Naive thymus-derived CD4-positive, alpha-beta T cell (primary cell): Measurements from ENCODE around the gene NPL. TPM values are rescaled to one million over a fixed set of nuclear protein-coding genes. Genes with fewer than 3 reads are reported as not detected.

ENCODE experiments used
- ATAC-seq: fragments of 150-1000 bp; cut with Tn5 transposase; 2 replicates; pipeline ENCODE4 v1.10.0; 2021; ENCODE audit warnings: mild to moderate bottlenecking, moderate library complexity
- CTCF ChIA-PET: fragments of 350-600 bp; sonication (Branson Sonifier 250); formaldehyde crosslinking; loops from one replicate; lab custom pipeline; 2021; ENCODE audit warnings: antibody characterized with exemption; lab: Charles Lee
- POLR2A ChIA-PET: fragments of 350-600 bp; sonication (Branson Sonifier 250); formaldehyde crosslinking; loops from one replicate; lab custom pipeline; 2021; ENCODE audit warnings: antibody characterized with exemption, inconsistent platforms; lab: Charles Lee
- DNase-seq, 9 donors: peaks; one replicate each; pipeline versions ENCODE4 v3.0.0 to v3.0.0-alpha.2; 2020 to 2022; ENCODE audit warnings: mixed read lengths in 1 of 9
- H3K27ac ChIP-seq: one replicate; pipeline ENCODE4 v1.7.0; 2013; ENCODE audit warnings: mild to moderate bottlenecking, low read depth, low read length, moderate library complexity
- H3K27me3 ChIP-seq, 2 donors: one replicate each; pipeline ENCODE4 v1.7.0; 2013; ENCODE audit warnings: low read length in 2 of 2, mild to moderate bottlenecking in 2 of 2, moderate library complexity in 2 of 2; ENCODE audit not compliant: control insufficient read depth in 2 of 2, insufficient read depth in 2 of 2
- H3K36me3 ChIP-seq, 3 experiments: 1 replicate in 2 of 3; 2 replicates in 1 of 3; pipeline ENCODE4 v1.7.0; 2013; ENCODE audit warnings: low read length in 3 of 3, mild to moderate bottlenecking in 3 of 3, moderate library complexity in 1 of 3; ENCODE audit not compliant: insufficient read depth in 3 of 3, control insufficient read depth in 2 of 3
- H3K4me1 ChIP-seq, 2 donors: one replicate each; pipeline ENCODE4 v1.7.0; 2013; ENCODE audit warnings: low read length in 2 of 2, mild to moderate bottlenecking in 2 of 2, moderate library complexity in 1 of 2; ENCODE audit not compliant: control insufficient read depth in 2 of 2, insufficient read depth in 2 of 2
- H3K4me3 ChIP-seq: 2 replicates; pipeline ENCODE4 v1.7.0; 2013; ENCODE audit warnings: mild to moderate bottlenecking, low read length
- H3K9me3 ChIP-seq, 3 experiments: 1 replicate in 2 of 3; 2 replicates in 1 of 3; pipeline ENCODE4 v1.7.0; 2013; ENCODE audit warnings: low read length in 3 of 3; ENCODE audit not compliant: control insufficient read depth in 2 of 3
- H3K27ac Mint-ChIP-seq, 9 donors: one replicate each; pipeline ENCODE4 v1.8.0; 2020 to 2022; ENCODE audit warnings: mixed read lengths in 9 of 9, mild to moderate bottlenecking in 8 of 9, moderate library complexity in 5 of 9, inconsistent platforms in 2 of 9
- H3K27me3 Mint-ChIP-seq, 5 donors: one replicate each; pipeline ENCODE4 v1.8.0; 2021 to 2022; ENCODE audit warnings: mixed read lengths in 5 of 5, mild to moderate bottlenecking in 1 of 5
- H3K36me3 Mint-ChIP-seq, 5 donors: one replicate each; pipeline ENCODE4 v1.8.0; 2020 to 2022; ENCODE audit warnings: mixed read lengths in 5 of 5, mild to moderate bottlenecking in 3 of 5, inconsistent platforms in 1 of 5
- H3K4me1 Mint-ChIP-seq, 7 donors: one replicate each; pipeline ENCODE4 v1.8.0; 2020 to 2022; ENCODE audit warnings: mixed read lengths in 7 of 7, mild to moderate bottlenecking in 3 of 7, inconsistent platforms in 1 of 7
- H3K4me3 Mint-ChIP-seq, 10 donors: one replicate each; pipeline ENCODE4 v1.8.0; 2020 to 2022; ENCODE audit warnings: mild to moderate bottlenecking in 10 of 10, mixed read lengths in 10 of 10, moderate library complexity in 6 of 10, inconsistent platforms in 2 of 10
- H3K9me3 Mint-ChIP-seq, 11 donors: one replicate each; pipeline ENCODE4 v1.8.0; 2020 to 2022; ENCODE audit warnings: mixed read lengths in 11 of 11, mild to moderate bottlenecking in 4 of 11, inconsistent platforms in 1 of 11, moderate library complexity in 1 of 11
- intact Hi-C, 2 donors: fragments of 100-400 bp; cut with micrococcal nuclease; formaldehyde crosslinking; loops; one replicate each; pipeline ENCODE4 v1.15.1; 2023
- polyA plus RNA-seq, 2 donors: library from polyadenylated mRNA; unstranded; fragments of 300-500 nt; fragmentation: Illumina TruSeq; gene quantifications; one replicate each; pipeline ENCODE4 v1.2.3, GENCODE V29; 2021
- total RNA-seq, 6 experiments: library from RNA in 5 of 6; stranded (reverse) in 5 of 6; gene quantifications; 1 replicate in 5 of 6; 2 replicates in 1 of 6; pipeline ENCODE4 v1.2.3 and lab custom pipeline; 2021 to 2026

NPL gene
- total and polyA plus RNA-seq, 7 experiments from 2014 or later: 3.0 to 20.8 (median 6.9) TPM

- DNase-seq (peak in 7 of 9 donors; percentile 18 to 48 (median 30)), ATAC-seq (no peak)
- ChIA-PET POLR2A (interaction anchor here (0.5 to 1.6 kb wide), 7 partner anchors 181 to 655 kb away, joined by 3 to 7 read pairs (median 3); no protein-coding TSS in a partner anchor), CTCF (interaction anchor here (0.7 to 14.1 kb wide), 5 partner anchors 12 to 196 kb away, joined by 3 to 403 read pairs (median 3); partner anchors contain the start of gene RGS16)
- Mint-ChIP-seq H3K36me3 (no peaks in the 10 kb centered on the region), H3K4me1 (peaks cover 7 to 24% (median 10%) of the 10 kb centered on the region in 7 donors), H3K4me3 (no peak overlapping the region), H3K27me3 (peaks cover 0 to 31% (median 0%) of the 10 kb centered on the region in 5 donors), H3K27ac (no peak overlapping the region), H3K9me3 (no peaks in the 10 kb centered on the region)
- intact Hi-C loops: loop anchor here (1.0 to 5.0 kb wide), 8 partner anchors 67 to 699 kb away; partner anchors contain the start of gene GLUL (in 1 of the 2)
- no peaks in the 10 kb centered on the region for H3K36me3 ChIP-seq
- H3K9me3 ChIP-seq: no peaks in the 10 kb centered on the region
- no peak overlapping the region for H3K27ac ChIP-seq
- no peak overlapping the region for H3K4me3 ChIP-seq
- H3K4me1 ChIP-seq: peaks cover 4 to 8% of the 10 kb centered on the region in 2 donors
- no peaks in the 10 kb centered on the region for H3K27me3 ChIP-seq
These were observed 4.9 kb upstream of the NPL start for GRCh38 chr1:182784556-182785171.

GRCh38 chr1:182785181-182785580 lies 4.4 kb upstream of the NPL start:
- H3K9me3 ChIP-seq: no peaks in the 10 kb centered on the region
- no peak overlapping the region for H3K4me3 Mint-ChIP-seq
- H3K36me3 ChIP-seq: no peaks in the 10 kb centered on the region
- ATAC-seq: no peak
- no peaks in the 10 kb centered on the region for H3K9me3 Mint-ChIP-seq
- intact Hi-C loops: loop anchor here in 1 of 2 donors (5.0 kb wide), 2 partner anchors 393 to 638 kb away; partner anchors contain the start of gene GLUL
- peaks cover 11 to 29% (median 14%) of the 10 kb centered on the region in 7 donors for H3K4me1 Mint-ChIP-seq
- DNase-seq: no peak
- no peaks in the 10 kb centered on the region for H3K27me3 ChIP-seq
- peaks cover 7 to 12% of the 10 kb centered on the region in 2 donors for H3K4me1 ChIP-seq
- H3K27me3 Mint-ChIP-seq: peaks cover 0 to 36% (median 0%) of the 10 kb centered on the region in 5 donors
- ChIA-PET CTCF (interaction anchor here (0.8 to 14.1 kb wide), 4 partner anchors 11 to 197 kb away, joined by 3 to 403 read pairs (median 4); partner anchors contain the start of gene RGS16), POLR2A (interaction anchor here (0.5 to 1.6 kb wide), 6 partner anchors 182 to 656 kb away, joined by 3 to 7 read pairs (median 4); no protein-coding TSS in a partner anchor)
- H3K4me3 ChIP-seq: no peak overlapping the region
- no peaks in the 10 kb centered on the region for H3K36me3 Mint-ChIP-seq
- H3K27ac ChIP-seq: no peak overlapping the region
- no peak overlapping the region for H3K27ac Mint-ChIP-seq

GRCh38 chr1:182786223-182786994 lies 3.2 kb upstream of the NPL start:
- POLR2A ChIA-PET: interaction anchor here (0.5 to 2.0 kb wide), 4 partner anchors 180 to 199 kb away, joined by 3 to 9 read pairs (median 4); no protein-coding TSS in a partner anchor
- Histone ChIP-seq H3K9me3 (no peaks in the 10 kb centered on the region), H3K4me3 (no peak overlapping the region), H3K27me3 (no peaks in the 10 kb centered on the region), H3K27ac (no peak overlapping the region), H3K36me3 (no peaks in the 10 kb centered on the region), H3K4me1 (peaks cover 8 to 13% of the 10 kb centered on the region in 2 donors)
- CTCF ChIA-PET: interaction anchor here (0.6 to 14.1 kb wide), 7 partner anchors 11 to 701 kb away, joined by 3 to 403 read pairs (median 3); partner anchors contain the start of genes DHX9, RGS16 and RNASEL
- Mint-ChIP-seq H3K27me3 (peaks cover 0 to 39% (median 0%) of the 10 kb centered on the region in 5 donors), H3K36me3 (no peaks in the 10 kb centered on the region), H3K4me1 (peaks cover 15 to 29% (median 19%) of the 10 kb centered on the region in 7 donors), H3K4me3 (no peak overlapping the region), H3K27ac (no peak overlapping the region), H3K9me3 (no peaks in the 10 kb centered on the region)
- DNase-seq (peak in 2 of 9 donors; percentile 5 to 47), ATAC-seq (no peak)
- intact Hi-C loops: loop anchor here in 1 of 2 donors (5.0 kb wide), 2 partner anchors 394 to 639 kb away; partner anchors contain the start of gene GLUL

- H3K4me1 Mint-ChIP-seq: peaks cover 14 to 26% (median 19%) of the 10 kb centered on the region in 7 donors
- H3K27ac Mint-ChIP-seq: no peak overlapping the region
These were observed 2.6 kb upstream of the NPL start for GRCh38 chr1:182786995-182787324.

GRCh38 chr1:182791281-182792179 lies 2.0 kb downstream of the NPL start:
- CTCF ChIA-PET: interaction anchor here (0.6 to 14.1 kb wide), 3 partner anchors 8 to 1643 kb away, joined by 3 to 403 read pairs (median 3); partner anchors contain the start of gene RGS16
- no peak overlapping the region for H3K27ac Mint-ChIP-seq
- H3K9me3 ChIP-seq: no peaks in the 10 kb centered on the region
- no peak overlapping the region for H3K4me3 ChIP-seq
- peak overlapping the region in 6 of 10 donors; percentile 6 to 90 (median 34) for H3K4me3 Mint-ChIP-seq
- ATAC-seq (no peak), DNase-seq (no peak)
- H3K36me3 Mint-ChIP-seq: peaks cover 0 to 18% (median 10%) of the 10 kb centered on the region in 5 donors
- H3K36me3 ChIP-seq: no peaks in the 10 kb centered on the region
- H3K27me3 Mint-ChIP-seq: peaks cover 0 to 33% (median 0%) of the 10 kb centered on the region in 5 donors
- intact Hi-C loops: no loop called here
- H3K4me1 Mint-ChIP-seq: peaks cover 12 to 23% (median 19%) of the 10 kb centered on the region in 7 donors
- POLR2A ChIA-PET: interaction anchor here (1.5 kb wide), 1 partner anchor 176 kb away, joined by 6 read pairs; no protein-coding TSS in a partner anchor
- no peaks in the 10 kb centered on the region for H3K9me3 Mint-ChIP-seq
- no peaks in the 10 kb centered on the region for H3K27me3 ChIP-seq
- peaks cover 12 to 13% of the 10 kb centered on the region in 2 donors for H3K4me1 ChIP-seq
- no peak overlapping the region for H3K27ac ChIP-seq

More at GRCh38 chr1:182786995-182787324, 2.6 kb upstream of the NPL start:
- Mint-ChIP-seq H3K36me3 (no peaks in the 10 kb centered on the region), H3K27me3 (peaks cover 0 to 39% (median 0%) of the 10 kb centered on the region in 5 donors), H3K9me3 (no peaks in the 10 kb centered on the region), H3K4me3 (no peak overlapping the region)
- CTCF ChIA-PET: interaction anchor here (1.1 to 14.1 kb wide), 4 partner anchors 11 to 198 kb away, joined by 3 to 403 read pairs (median 3); partner anchors contain the start of genes DHX9, RGS16 and RNASEL
- POLR2A ChIA-PET: interaction anchor here (0.5 to 2.0 kb wide), 4 partner anchors 181 to 200 kb away, joined by 3 to 9 read pairs (median 4); no protein-coding TSS in a partner anchor
- H3K4me3 ChIP-seq: no peak overlapping the region
- H3K36me3 ChIP-seq: no peaks in the 10 kb centered on the region
- H3K4me1 ChIP-seq: peaks cover 8 to 13% of the 10 kb centered on the region in 2 donors
- no peaks in the 10 kb centered on the region for H3K27me3 ChIP-seq
- DNase-seq (no peak), ATAC-seq (no peak)
- no peaks in the 10 kb centered on the region for H3K9me3 ChIP-seq
- intact Hi-C loops: loop anchor here in 1 of 2 donors (5.0 kb wide), 2 partner anchors 395 to 640 kb away; partner anchors contain the start of gene GLUL
- no peak overlapping the region for H3K27ac ChIP-seq
